Measurements from ENCODE around the gene CREBBP.

CREBBP gene

DNA sequence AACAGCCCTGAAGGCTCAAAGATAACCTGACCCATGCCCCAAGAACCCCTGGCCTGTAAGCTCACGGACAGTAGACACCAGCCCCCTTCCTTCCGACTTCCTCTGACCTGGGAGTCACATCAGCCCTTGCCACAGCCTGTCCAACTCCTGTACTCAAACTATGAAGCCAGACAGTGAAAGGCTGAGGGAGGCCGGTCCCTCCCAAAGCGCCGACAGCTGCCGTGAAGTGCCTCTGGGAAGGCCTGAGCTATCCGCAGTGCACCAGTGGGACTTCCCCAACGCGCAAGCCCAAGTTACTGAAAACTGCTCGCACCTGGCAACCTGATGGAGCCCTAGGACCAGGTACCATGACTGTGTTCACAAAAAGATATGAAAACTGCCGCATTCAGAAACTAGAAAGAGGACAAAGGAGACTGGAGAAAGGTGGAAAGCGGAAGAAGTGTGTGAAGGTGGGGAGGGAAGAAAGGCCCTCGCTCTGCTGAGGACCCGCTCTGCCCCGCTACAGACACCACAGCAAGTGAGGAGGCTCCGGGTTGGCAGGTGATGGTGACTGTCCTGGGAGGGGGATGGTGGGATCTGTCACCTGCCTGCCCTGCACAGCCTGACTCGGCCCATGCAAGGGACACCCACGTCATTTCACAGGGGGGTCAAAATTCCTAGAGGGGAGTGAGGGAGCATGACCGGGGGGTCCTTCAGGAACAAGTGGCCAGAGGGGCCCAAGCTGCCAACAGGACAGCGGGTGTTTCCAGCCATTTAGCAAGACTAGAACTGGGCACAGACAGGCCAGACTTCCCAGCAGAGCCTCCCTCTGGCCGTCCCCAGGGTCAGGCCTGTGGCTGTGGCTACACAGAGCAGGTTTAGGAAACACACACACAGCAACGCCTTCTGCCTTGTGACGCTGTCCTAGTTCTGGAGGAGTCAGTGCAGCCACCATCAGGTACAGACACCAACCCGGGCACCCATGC is 150.1 kb downstream of the CREBBP start:
- TF ChIP-seq TAF1 (IDR thresholded peaks at IDR 0.05; ENCODE audit: borderline replicate concordance, insufficient read depth, low read length) = no peak
- TF ChIP-seq, protein P1, sequence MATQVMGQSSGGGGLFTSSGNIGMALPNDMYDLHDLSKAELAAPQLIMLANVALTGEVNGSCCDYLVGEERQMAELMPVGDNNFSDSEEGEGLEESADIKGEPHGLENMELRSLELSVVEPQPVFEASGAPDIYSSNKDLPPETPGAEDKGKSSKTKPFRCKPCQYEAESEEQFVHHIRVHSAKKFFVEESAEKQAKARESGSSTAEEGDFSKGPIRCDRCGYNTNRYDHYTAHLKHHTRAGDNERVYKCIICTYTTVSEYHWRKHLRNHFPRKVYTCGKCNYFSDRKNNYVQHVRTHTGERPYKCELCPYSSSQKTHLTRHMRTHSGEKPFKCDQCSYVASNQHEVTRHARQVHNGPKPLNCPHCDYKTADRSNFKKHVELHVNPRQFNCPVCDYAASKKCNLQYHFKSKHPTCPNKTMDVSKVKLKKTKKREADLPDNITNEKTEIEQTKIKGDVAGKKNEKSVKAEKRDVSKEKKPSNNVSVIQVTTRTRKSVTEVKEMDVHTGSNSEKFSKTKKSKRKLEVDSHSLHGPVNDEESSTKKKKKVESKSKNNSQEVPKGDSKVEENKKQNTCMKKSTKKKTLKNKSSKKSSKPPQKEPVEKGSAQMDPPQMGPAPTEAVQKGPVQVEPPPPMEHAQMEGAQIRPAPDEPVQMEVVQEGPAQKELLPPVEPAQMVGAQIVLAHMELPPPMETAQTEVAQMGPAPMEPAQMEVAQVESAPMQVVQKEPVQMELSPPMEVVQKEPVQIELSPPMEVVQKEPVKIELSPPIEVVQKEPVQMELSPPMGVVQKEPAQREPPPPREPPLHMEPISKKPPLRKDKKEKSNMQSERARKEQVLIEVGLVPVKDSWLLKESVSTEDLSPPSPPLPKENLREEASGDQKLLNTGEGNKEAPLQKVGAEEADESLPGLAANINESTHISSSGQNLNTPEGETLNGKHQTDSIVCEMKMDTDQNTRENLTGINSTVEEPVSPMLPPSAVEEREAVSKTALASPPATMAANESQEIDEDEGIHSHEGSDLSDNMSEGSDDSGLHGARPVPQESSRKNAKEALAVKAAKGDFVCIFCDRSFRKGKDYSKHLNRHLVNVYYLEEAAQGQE (IDR thresholded peaks at IDR 0.05; ENCODE audit: insufficient read depth in 1 of 2, low read depth in 2 of 2, low read length in 2 of 2) = no peak
- TF ChIP-seq FOXP2 (optimal IDR thresholded peaks at IDR 0.05; ENCODE audit: borderline replicate concordance, extremely low read depth, extremely low read length, insufficient read depth) = no peak
- no peak for TF ChIP-seq POLR2AphosphoS5 (IDR thresholded peaks at IDR 0.05; ENCODE audit: low read depth, low read length)
- TF ChIP-seq SIN3A (IDR thresholded peaks at IDR 0.05; ENCODE audit: borderline replicate concordance, insufficient read depth, low read length) = no peak

DNA sequence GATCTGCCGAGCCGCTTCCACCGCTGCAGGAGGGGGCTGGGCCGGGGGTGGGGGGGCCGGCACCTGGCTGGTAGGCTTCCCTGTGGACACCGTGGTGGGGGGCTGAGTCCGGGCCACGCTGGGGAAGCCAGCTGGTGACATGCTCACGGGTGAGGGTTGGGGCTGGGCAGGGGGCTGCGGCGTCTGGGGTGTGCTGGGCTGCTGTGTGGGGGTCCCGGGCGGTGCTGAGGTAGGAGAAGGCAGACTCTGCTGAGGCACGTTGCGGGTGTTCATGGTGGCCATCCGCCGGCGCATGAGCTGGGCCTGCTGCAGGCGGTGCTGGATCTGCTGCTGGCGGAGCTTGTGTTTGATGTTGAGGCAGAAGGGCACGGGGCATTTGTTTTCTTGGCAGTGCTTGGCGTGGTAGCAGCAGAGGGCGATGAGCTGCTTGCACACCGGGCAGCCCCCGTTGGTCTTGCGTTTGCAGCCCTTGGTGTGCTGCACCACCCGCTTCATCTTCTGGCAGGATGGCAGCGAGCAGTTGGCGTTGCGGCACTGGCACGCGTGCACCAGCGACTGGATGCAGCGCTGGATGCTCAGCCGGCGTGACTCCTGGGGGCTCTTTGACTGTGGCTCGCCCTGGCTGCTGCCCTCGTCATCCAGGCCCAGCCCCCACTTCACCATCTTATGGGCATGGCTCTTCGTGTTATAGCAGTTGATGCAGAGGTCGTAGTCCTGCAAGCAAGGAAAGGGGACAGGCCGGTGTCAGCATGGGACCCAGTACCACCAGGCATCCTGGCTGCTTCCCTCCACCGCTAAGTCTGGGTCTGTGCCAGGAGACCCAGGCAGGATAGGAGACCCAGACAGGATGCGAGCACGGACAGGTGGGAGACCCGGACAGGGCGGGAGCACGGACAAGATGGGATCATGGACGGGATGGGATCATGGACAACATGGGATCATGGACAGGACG is 151.1 kb downstream of the CREBBP start:
- TF ChIP-seq FOXP2 (optimal IDR thresholded peaks at IDR 0.05; ENCODE audit: borderline replicate concordance, extremely low read depth, extremely low read length, insufficient read depth) = no peak
- TF ChIP-seq, protein P1 (IDR thresholded peaks at IDR 0.05; ENCODE audit: insufficient read depth in 1 of 2, low read depth in 2 of 2, low read length in 2 of 2) = no peak
- no peak for TF ChIP-seq POLR2AphosphoS5 (IDR thresholded peaks at IDR 0.05; ENCODE audit: low read depth, low read length)
- no peak for TF ChIP-seq SIN3A (IDR thresholded peaks at IDR 0.05; ENCODE audit: borderline replicate concordance, insufficient read depth, low read length)
- no peak for TF ChIP-seq TAF1 (IDR thresholded peaks at IDR 0.05; ENCODE audit: borderline replicate concordance, insufficient read depth, low read length)

DNA sequence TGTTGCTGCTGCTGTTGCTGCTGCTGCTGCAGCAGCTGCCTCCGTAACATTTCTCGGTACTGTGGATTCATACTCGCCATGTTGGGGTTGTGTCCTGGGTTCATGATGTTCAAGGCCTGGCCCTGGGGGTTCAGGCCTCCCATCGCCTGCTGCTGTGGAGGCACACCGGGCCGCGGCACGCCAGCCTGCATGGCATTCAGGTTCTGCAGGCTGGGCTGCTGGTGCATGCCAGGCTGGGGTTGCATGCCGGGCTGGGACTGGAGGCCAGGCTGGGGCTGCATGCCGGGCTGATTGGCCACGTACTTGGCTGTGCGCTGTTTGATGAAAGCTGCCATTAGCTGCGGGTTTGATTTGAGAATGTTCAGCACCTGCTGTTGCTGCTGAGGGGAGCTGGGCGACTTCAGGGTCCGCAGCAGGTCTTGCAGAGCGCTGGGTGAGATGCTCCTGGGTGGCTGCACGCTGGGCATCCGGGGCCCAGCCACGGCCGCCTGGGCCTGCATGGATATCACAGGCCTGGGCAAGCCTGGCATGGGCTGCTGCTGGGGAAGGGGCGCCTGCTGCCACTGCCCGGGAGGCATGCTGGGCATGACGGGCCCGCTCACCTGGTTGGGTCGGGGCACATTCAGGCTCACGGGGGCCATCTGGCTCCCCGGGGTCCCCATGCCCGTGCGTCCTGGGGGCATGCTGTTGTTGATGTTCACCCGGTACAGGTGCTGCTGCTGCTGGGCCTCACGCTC is 151.9 kb downstream of the CREBBP start:
- TF ChIP-seq, protein P1 (IDR thresholded peaks at IDR 0.05; ENCODE audit: insufficient read depth in 1 of 2, low read depth in 2 of 2, low read length in 2 of 2) = no peak

DNA sequence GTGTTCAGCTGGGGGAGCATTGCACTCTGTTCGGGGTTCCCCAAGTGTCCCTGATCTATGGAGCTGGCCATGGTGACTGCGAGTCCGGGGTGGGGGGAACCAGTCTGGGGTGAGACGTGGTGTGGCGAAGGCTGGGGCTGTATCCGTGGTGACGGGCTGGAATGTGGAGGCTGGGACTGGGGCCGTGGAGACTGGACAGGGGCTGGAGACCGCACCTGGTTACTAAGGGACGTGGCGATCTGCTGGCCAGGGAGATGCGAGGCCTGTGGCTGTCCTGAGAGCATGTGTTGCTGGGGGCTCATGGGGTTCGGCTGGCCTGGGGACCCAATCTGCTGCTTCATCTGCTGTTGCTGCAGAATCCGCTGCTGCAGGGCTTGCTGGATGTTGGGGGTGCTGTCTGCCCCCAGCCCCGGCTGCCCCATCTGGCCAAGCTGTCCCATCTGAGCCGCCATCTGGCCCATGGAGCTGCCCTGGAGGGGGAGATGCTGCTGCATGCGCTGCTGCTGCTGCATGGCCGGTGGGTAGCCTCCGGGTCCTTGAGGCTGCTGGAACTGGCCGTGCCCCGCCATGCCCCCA is 152.6 kb downstream of the CREBBP start:
- TF ChIP-seq, protein P1 (IDR thresholded peaks at IDR 0.05; ENCODE audit: insufficient read depth in 1 of 2, low read depth in 2 of 2, low read length in 2 of 2) = no peak
- TF ChIP-seq SIN3A (IDR thresholded peaks at IDR 0.05; ENCODE audit: borderline replicate concordance, insufficient read depth, low read length) = no peak
- no peak for TF ChIP-seq TAF1 (IDR thresholded peaks at IDR 0.05; ENCODE audit: borderline replicate concordance, insufficient read depth, low read length)
- TF ChIP-seq FOXP2 (optimal IDR thresholded peaks at IDR 0.05; ENCODE audit: borderline replicate concordance, extremely low read depth, extremely low read length, insufficient read depth) = no peak
- TF ChIP-seq POLR2AphosphoS5 (IDR thresholded peaks at IDR 0.05; ENCODE audit: low read depth, low read length) = no peak
